ENCODE results near the gene KRT8.
"Not testable (repeated sequence)": the region's sequence is repeated elsewhere in the genome, so short reads cannot be mapped to it uniquely, and the experiment has no call there.

The KRT8 gene

GRCh38 chr12:52896190-52897100 lies 8.4 kb downstream of the KRT8 start:
- Histone ChIP-seq H3K9me3 (ENCODE audit: control insufficient read depth, low read length) (no peaks in the 10 kb centered on the region), H3K36me3 (ENCODE audit: control insufficient read depth, insufficient read depth, low read length, severe bottlenecking) (no peaks in the 10 kb centered on the region), H3K4me1 (ENCODE audit: control insufficient read depth, insufficient read depth, low read length) (no peaks in the 10 kb centered on the region), H3K4me3 (ENCODE audit: low read length) (no peak overlapping the region), H3K9ac (ENCODE audit: low read length) (no peak overlapping the region), H3K27me3 (replicated peaks; ENCODE audit: control insufficient read depth, insufficient read depth, low read length) (peaks cover 13% of the 10 kb centered on the region)
- DNase-seq (ENCODE audit: low read depth) = no peak

GRCh38 chr12:52895726-52896189 lies 9.1 kb downstream of the KRT8 start:
- Histone ChIP-seq H3K36me3 (ENCODE audit: control insufficient read depth, insufficient read depth, low read length, severe bottlenecking) (no peaks in the 10 kb centered on the region), H3K27me3 (replicated peaks; ENCODE audit: control insufficient read depth, insufficient read depth, low read length) (peaks cover 16% of the 10 kb centered on the region), H3K9me3 (ENCODE audit: control insufficient read depth, low read length) (no peaks in the 10 kb centered on the region), H3K9ac (ENCODE audit: low read length) (no peak overlapping the region), H3K4me3 (ENCODE audit: low read length) (no peak overlapping the region), H3K4me1 (ENCODE audit: control insufficient read depth, insufficient read depth, low read length) (no peaks in the 10 kb centered on the region)
- DNase-seq (ENCODE audit: low read depth) = no peak

- no peaks in the 10 kb centered on the region for H3K4me1 ChIP-seq (ENCODE audit: control insufficient read depth, insufficient read depth, low read length)
- no peak for DNase-seq (ENCODE audit: low read depth)
- no peak overlapping the region for H3K4me3 ChIP-seq (ENCODE audit: low read length)
Measured at GRCh38 chr12:52892974-52893373, 11.9 kb downstream of the KRT8 start.

GRCh38 chr12:52892207-52892852 lies 12.5 kb downstream of the KRT8 start:
- H3K27me3 ChIP-seq (replicated peaks; ENCODE audit: control insufficient read depth, insufficient read depth, low read length) = peaks cover 16% of the 10 kb centered on the region
- no peak for DNase-seq (ENCODE audit: low read depth)
- H3K9me3 ChIP-seq (ENCODE audit: control insufficient read depth, low read length) = no peaks in the 10 kb centered on the region
- H3K4me3 ChIP-seq (ENCODE audit: low read length) = no peak overlapping the region
- no peaks in the 10 kb centered on the region for H3K36me3 ChIP-seq (ENCODE audit: control insufficient read depth, insufficient read depth, low read length, severe bottlenecking)
- H3K4me1 ChIP-seq (ENCODE audit: control insufficient read depth, insufficient read depth, low read length) = no peaks in the 10 kb centered on the region
- no peak overlapping the region for H3K9ac ChIP-seq (ENCODE audit: low read length)

More at GRCh38 chr12:52892974-52893373, 11.9 kb downstream of the KRT8 start:
- Histone ChIP-seq H3K9me3 (ENCODE audit: control insufficient read depth, low read length) (no peaks in the 10 kb centered on the region), H3K36me3 (ENCODE audit: control insufficient read depth, insufficient read depth, low read length, severe bottlenecking) (no peaks in the 10 kb centered on the region), H3K27me3 (replicated peaks; ENCODE audit: control insufficient read depth, insufficient read depth, low read length) (peaks cover 16% of the 10 kb centered on the region), H3K9ac (ENCODE audit: low read length) (no peak overlapping the region)

- H3K27me3 ChIP-seq (replicated peaks; ENCODE audit: control insufficient read depth, insufficient read depth, low read length) = peaks cover 16% of the 10 kb centered on the region
- H3K9ac ChIP-seq (ENCODE audit: low read length) = no peak overlapping the region
- H3K4me1 ChIP-seq (ENCODE audit: control insufficient read depth, insufficient read depth, low read length) = no peaks in the 10 kb centered on the region
- H3K4me3 ChIP-seq (ENCODE audit: low read length) = no peak overlapping the region
- no peaks in the 10 kb centered on the region for H3K36me3 ChIP-seq (ENCODE audit: control insufficient read depth, insufficient read depth, low read length, severe bottlenecking)
- no peak for DNase-seq (ENCODE audit: low read depth)
- H3K9me3 ChIP-seq (ENCODE audit: control insufficient read depth, low read length) = no peaks in the 10 kb centered on the region
Measured at GRCh38 chr12:52891044-52891443, 13.8 kb downstream of the KRT8 start.

GRCh38 chr12:52890417-52890816 lies 14.5 kb downstream of the KRT8 start:
- H3K27me3 ChIP-seq (replicated peaks; ENCODE audit: control insufficient read depth, insufficient read depth, low read length) = peaks cover 12% of the 10 kb centered on the region
- no peaks in the 10 kb centered on the region for H3K9me3 ChIP-seq (ENCODE audit: control insufficient read depth, low read length)
- H3K36me3 ChIP-seq (ENCODE audit: control insufficient read depth, insufficient read depth, low read length, severe bottlenecking) = no peaks in the 10 kb centered on the region
- no peak overlapping the region for H3K4me3 ChIP-seq (ENCODE audit: low read length)
- no peak for DNase-seq (ENCODE audit: low read depth)
- no peak overlapping the region for H3K9ac ChIP-seq (ENCODE audit: low read length)
- no peaks in the 10 kb centered on the region for H3K4me1 ChIP-seq (ENCODE audit: control insufficient read depth, insufficient read depth, low read length)

- DNase-seq (ENCODE audit: low read depth) = peak; percentile 82
- Histone ChIP-seq H3K4me3 (ENCODE audit: low read length) (no peak overlapping the region), H3K27me3 (replicated peaks; ENCODE audit: control insufficient read depth, insufficient read depth, low read length) (no peaks in the 10 kb centered on the region), H3K4me1 (ENCODE audit: control insufficient read depth, insufficient read depth, low read length) (no peaks in the 10 kb centered on the region), H3K9me3 (ENCODE audit: control insufficient read depth, low read length) (no peaks in the 10 kb centered on the region), H3K36me3 (ENCODE audit: control insufficient read depth, insufficient read depth, low read length, severe bottlenecking) (no peaks in the 10 kb centered on the region), H3K9ac (ENCODE audit: low read length) (no peak overlapping the region)
Measured at GRCh38 chr12:52884526-52885293, 20.2 kb downstream of the KRT8 start.

- not testable (repeated sequence) for H3K27me3 ChIP-seq (replicated peaks; ENCODE audit: control insufficient read depth, insufficient read depth, low read length); H3K4me3 ChIP-seq (ENCODE audit: low read length); DNase-seq (ENCODE audit: low read depth); H3K36me3 ChIP-seq (ENCODE audit: control insufficient read depth, insufficient read depth, low read length, severe bottlenecking); H3K4me1 ChIP-seq (ENCODE audit: control insufficient read depth, insufficient read depth, low read length); H3K9ac ChIP-seq (ENCODE audit: low read length); H3K9me3 ChIP-seq (ENCODE audit: control insufficient read depth, low read length)
Measured at GRCh38 chr12:52880499-52880898, 24.4 kb downstream of the KRT8 start.

GRCh38 chr12:52879394-52880351 lies 25.2 kb downstream of the KRT8 start:
- H3K36me3 ChIP-seq (ENCODE audit: control insufficient read depth, insufficient read depth, low read length, severe bottlenecking) = no peaks in the 10 kb centered on the region
- H3K4me1 ChIP-seq (ENCODE audit: control insufficient read depth, insufficient read depth, low read length) = peaks cover 4% of the 10 kb centered on the region
- peak overlapping the region; percentile 2 for H3K9ac ChIP-seq (ENCODE audit: low read length)
- no peaks in the 10 kb centered on the region for H3K9me3 ChIP-seq (ENCODE audit: control insufficient read depth, low read length)
- no peak overlapping the region for H3K4me3 ChIP-seq (ENCODE audit: low read length)
- no peaks in the 10 kb centered on the region for H3K27me3 ChIP-seq (replicated peaks; ENCODE audit: control insufficient read depth, insufficient read depth, low read length)
- DNase-seq (ENCODE audit: low read depth) = peak; percentile 96

- Histone ChIP-seq H3K9me3 (ENCODE audit: control insufficient read depth, low read length) (no peaks in the 10 kb centered on the region), H3K27me3 (replicated peaks; ENCODE audit: control insufficient read depth, insufficient read depth, low read length) (no peaks in the 10 kb centered on the region), H3K4me1 (ENCODE audit: control insufficient read depth, insufficient read depth, low read length) (peaks cover 11% of the 10 kb centered on the region), H3K9ac (ENCODE audit: low read length) (peak overlapping the region; percentile 2), H3K36me3 (ENCODE audit: control insufficient read depth, insufficient read depth, low read length, severe bottlenecking) (no peaks in the 10 kb centered on the region), H3K4me3 (ENCODE audit: low read length) (no peak overlapping the region)
- DNase-seq (ENCODE audit: low read depth) = no peak
Measured at GRCh38 chr12:52878507-52879393, 26.1 kb downstream of the KRT8 start.
